ENCODE measurements around the gene INO80B.
"Not testable (repeated sequence)": the region's sequence is repeated elsewhere in the genome, so short reads cannot be mapped to it uniquely, and the experiment has no call there.

Gene INO80B

GRCh38 chr2:74454654-74455511 is at the start of gene INO80B:
TSS of gene INO80B (plus strand) at chr2:74455087. CDS start at chr2:74455117, 30 bp downstream.
- peak; percentile 99 for DNase-seq

GRCh38 chr2:74406035-74406434 is 48.9 kb upstream of the INO80B start:
- no peak for DNase-seq

GRCh38 chr2:74407682-74408081 is 47.2 kb upstream of the INO80B start:
- no peak for DNase-seq

- DNase-seq: no peak
Measured at GRCh38 chr2:74413001-74413698, 41.7 kb upstream of the INO80B start.

- DNase-seq: no peak
Measured at GRCh38 chr2:74414441-74414840, 40.4 kb upstream of the INO80B start.

- DNase-seq: peak; percentile 75
Measured at GRCh38 chr2:74414881-74415761, 39.8 kb upstream of the INO80B start.

- DNase-seq: no peak
Measured at GRCh38 chr2:74415762-74416395, 39.0 kb upstream of the INO80B start.

- no peak for DNase-seq
Measured at GRCh38 chr2:74416778-74417177, 38.1 kb upstream of the INO80B start.

GRCh38 chr2:74417197-74417596 is 37.7 kb upstream of the INO80B start:
- DNase-seq: no peak

GRCh38 chr2:74417763-74418162 is 37.1 kb upstream of the INO80B start:
- DNase-seq: no peak

- no peak for DNase-seq
Measured at GRCh38 chr2:74418312-74418711, 36.6 kb upstream of the INO80B start.

GRCh38 chr2:74419345-74419744 is 35.5 kb upstream of the INO80B start:
- no peak for DNase-seq

GRCh38 chr2:74420006-74420405 is 34.9 kb upstream of the INO80B start:
- DNase-seq: no peak

- DNase-seq: not testable (repeated sequence)
Measured at GRCh38 chr2:74420443-74421103, 34.3 kb upstream of the INO80B start.

- DNase-seq: peak; percentile 96
Measured at GRCh38 chr2:74421221-74421870, 33.5 kb upstream of the INO80B start, which contains the start of the genes C2orf81 and WDR54. TSS of gene C2orf81 (minus strand) at chr2:74421619. CDS start at chr2:74421560, 59 bp downstream. TSS of gene WDR54 (plus strand) at chr2:74421730. CDS start at chr2:74422154, 424 bp downstream.

GRCh38 chr2:74423231-74424095 is 31.4 kb upstream of the INO80B start:
- DNase-seq: no peak

GRCh38 chr2:74424139-74424992 is 30.5 kb upstream of the INO80B start:
- no peak for DNase-seq

GRCh38 chr2:74424995-74425406 is 29.9 kb upstream of the INO80B start:
- no peak for DNase-seq

GRCh38 chr2:74425523-74425922 is 29.4 kb upstream of the INO80B start:
- no peak for DNase-seq

All from activated CD8-positive, alpha-beta memory T cell treated with anti-CD3 and anti-CD28 coated beads for 24 hours (primary cell).